ENCODE data around the gene USP49. TPM values are rescaled to one million over a fixed set of nuclear protein-coding genes. Genes with fewer than 3 reads are reported as not detected.

Gene USP49
- total and polyA plus RNA-seq, 2 of the 13 experiments (the other 11 are each of a cell fraction or from before 2014, with no cell fraction given): 2.9 to 4.3 TPM

DNA sequence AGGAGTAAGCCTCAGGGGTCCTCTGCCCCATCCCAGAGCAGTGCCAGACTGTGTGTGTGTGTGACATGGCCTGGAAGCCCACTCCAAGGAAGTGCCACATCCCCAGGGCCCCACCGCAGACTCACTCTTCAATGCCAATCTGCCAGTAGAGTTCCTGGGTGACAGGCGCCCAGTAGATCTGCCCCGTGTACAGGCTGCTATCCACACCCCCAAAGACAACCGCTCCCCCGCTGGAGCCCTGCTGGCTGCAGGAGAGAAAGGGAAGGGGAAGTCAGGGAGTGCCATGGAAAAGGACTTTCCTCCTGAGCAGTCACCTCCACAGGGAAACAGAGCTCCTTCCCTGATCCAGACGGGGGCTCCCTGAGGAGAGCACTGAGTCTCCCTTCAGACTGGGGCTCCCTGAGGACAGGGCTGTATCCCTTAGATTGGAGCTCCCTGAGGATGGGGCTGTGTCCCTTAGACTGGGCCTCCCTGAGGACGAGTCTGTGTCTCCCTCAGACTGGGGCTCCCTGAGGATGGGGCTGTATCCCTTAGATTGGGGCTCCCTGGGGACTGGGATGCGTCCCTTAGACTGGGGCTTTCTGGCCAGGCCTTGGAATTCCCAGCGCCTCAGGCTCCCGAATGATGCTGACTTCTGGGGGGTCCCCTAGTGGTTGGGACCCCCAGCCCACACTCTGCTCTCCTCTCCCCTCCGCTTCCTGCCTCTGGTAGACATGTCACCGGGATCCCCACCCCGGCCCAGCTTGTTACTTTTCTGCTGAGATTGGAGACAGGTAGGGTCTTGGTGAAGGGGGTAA is 154.6 kb downstream of the USP49 start:
- WGBS (ENCODE audit: low lambda C conversion rate): 92% methylated on average over 11 of the region's 13 CpGs
- peak overlapping the region; percentile 45 for H3K9ac ChIP-seq (ENCODE audit: insufficient read depth, low read depth, low read length)
- TF ChIP-seq, protein P1, sequence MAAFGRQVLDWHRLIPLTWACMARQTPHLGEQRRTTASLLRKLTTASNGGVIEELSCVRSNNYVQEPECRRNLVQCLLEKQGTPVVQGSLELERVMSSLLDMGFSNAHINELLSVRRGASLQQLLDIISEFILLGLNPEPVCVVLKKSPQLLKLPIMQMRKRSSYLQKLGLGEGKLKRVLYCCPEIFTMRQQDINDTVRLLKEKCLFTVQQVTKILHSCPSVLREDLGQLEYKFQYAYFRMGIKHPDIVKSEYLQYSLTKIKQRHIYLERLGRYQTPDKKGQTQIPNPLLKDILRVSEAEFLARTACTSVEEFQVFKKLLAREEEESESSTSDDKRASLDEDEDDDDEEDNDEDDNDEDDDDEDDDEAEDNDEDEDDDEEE (CRISPR knock-in tag; IDR thresholded peaks at IDR 0.05): 0 out of 2 replicates have a peak, but pooled peaks have one; percentile 17
- TF ChIP-seq CHD2 (IDR thresholded peaks at IDR 0.05; ENCODE audit: low read depth, low read length) (no peak), KAT8 (CRISPR knock-in tag; IDR thresholded peaks at IDR 0.05) (no peak), SPEN (CRISPR knock-in tag; IDR thresholded peaks at IDR 0.05; ENCODE audit: low read depth) (0 out of 2 replicates have a peak, but pooled peaks have one; percentile 23), PRMT3 (CRISPR knock-in tag; IDR thresholded peaks at IDR 0.05; ENCODE audit: borderline replicate concordance, low read depth) (no peak), TOE1 (CRISPR knock-in tag; IDR thresholded peaks at IDR 0.05) (no peak), PAX8 (CRISPR knock-in tag; IDR thresholded peaks at IDR 0.05; ENCODE audit: borderline replicate concordance) (no peak), ZNF496 (CRISPR knock-in tag; IDR thresholded peaks at IDR 0.05; ENCODE audit: insufficient replicate concordance) (no peak), U2AF1 (optimal IDR thresholded peaks at IDR 0.05; ENCODE audit: low read depth, low read length) (no peak), ZNF782 (CRISPR knock-in tag; IDR thresholded peaks at IDR 0.05; ENCODE audit: borderline replicate concordance) (no peak), JUN (CRISPR knock-in tag; IDR thresholded peaks at IDR 0.05) (peak; percentile 22; the same call in 1 of the 2 replicates)
- TF ChIP-seq, protein P2, sequence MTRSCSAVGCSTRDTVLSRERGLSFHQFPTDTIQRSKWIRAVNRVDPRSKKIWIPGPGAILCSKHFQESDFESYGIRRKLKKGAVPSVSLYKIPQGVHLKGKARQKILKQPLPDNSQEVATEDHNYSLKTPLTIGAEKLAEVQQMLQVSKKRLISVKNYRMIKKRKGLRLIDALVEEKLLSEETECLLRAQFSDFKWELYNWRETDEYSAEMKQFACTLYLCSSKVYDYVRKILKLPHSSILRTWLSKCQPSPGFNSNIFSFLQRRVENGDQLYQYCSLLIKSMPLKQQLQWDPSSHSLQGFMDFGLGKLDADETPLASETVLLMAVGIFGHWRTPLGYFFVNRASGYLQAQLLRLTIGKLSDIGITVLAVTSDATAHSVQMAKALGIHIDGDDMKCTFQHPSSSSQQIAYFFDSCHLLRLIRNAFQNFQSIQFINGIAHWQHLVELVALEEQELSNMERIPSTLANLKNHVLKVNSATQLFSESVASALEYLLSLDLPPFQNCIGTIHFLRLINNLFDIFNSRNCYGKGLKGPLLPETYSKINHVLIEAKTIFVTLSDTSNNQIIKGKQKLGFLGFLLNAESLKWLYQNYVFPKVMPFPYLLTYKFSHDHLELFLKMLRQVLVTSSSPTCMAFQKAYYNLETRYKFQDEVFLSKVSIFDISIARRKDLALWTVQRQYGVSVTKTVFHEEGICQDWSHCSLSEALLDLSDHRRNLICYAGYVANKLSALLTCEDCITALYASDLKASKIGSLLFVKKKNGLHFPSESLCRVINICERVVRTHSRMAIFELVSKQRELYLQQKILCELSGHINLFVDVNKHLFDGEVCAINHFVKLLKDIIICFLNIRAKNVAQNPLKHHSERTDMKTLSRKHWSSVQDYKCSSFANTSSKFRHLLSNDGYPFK (CRISPR knock-in tag; IDR thresholded peaks at IDR 0.05; ENCODE audit: borderline replicate concordance): 0 out of 2 replicates have a peak, but pooled peaks have one; percentile 28
- TF ChIP-seq, protein P3, sequence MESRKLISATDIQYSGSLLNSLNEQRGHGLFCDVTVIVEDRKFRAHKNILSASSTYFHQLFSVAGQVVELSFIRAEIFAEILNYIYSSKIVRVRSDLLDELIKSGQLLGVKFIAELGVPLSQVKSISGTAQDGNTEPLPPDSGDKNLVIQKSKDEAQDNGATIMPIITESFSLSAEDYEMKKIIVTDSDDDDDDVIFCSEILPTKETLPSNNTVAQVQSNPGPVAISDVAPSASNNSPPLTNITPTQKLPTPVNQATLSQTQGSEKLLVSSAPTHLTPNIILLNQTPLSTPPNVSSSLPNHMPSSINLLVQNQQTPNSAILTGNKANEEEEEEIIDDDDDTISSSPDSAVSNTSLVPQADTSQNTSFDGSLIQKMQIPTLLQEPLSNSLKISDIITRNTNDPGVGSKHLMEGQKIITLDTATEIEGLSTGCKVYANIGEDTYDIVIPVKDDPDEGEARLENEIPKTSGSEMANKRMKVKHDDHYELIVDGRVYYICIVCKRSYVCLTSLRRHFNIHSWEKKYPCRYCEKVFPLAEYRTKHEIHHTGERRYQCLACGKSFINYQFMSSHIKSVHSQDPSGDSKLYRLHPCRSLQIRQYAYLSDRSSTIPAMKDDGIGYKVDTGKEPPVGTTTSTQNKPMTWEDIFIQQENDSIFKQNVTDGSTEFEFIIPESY (CRISPR knock-in tag; IDR thresholded peaks at IDR 0.05): 0 out of 2 replicates have a peak, but pooled peaks have one; percentile 18
- TF ChIP-seq, protein P4, sequence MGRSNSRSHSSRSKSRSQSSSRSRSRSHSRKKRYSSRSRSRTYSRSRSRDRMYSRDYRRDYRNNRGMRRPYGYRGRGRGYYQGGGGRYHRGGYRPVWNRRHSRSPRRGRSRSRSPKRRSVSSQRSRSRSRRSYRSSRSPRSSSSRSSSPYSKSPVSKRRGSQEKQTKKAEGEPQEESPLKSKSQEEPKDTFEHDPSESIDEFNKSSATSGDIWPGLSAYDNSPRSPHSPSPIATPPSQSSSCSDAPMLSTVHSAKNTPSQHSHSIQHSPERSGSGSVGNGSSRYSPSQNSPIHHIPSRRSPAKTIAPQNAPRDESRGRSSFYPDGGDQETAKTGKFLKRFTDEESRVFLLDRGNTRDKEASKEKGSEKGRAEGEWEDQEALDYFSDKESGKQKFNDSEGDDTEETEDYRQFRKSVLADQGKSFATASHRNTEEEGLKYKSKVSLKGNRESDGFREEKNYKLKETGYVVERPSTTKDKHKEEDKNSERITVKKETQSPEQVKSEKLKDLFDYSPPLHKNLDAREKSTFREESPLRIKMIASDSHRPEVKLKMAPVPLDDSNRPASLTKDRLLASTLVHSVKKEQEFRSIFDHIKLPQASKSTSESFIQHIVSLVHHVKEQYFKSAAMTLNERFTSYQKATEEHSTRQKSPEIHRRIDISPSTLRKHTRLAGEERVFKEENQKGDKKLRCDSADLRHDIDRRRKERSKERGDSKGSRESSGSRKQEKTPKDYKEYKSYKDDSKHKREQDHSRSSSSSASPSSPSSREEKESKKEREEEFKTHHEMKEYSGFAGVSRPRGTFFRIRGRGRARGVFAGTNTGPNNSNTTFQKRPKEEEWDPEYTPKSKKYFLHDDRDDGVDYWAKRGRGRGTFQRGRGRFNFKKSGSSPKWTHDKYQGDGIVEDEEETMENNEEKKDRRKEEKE (IDR thresholded peaks at IDR 0.05): no peak

More for the DNA sequence above, 154.6 kb downstream of the USP49 start:
- CTCF ChIA-PET (ENCODE audit: low intra/inter-chr PET ratio, low total read pairs): interaction anchor here (1.5 kb wide), 1 partner anchor 35 kb away, joined by 11 read pairs; no protein-coding TSS in a partner anchor
- H3K4me2 ChIP-seq (ENCODE audit: low read depth, low read length): peak overlapping the region; percentile 25
- in situ Hi-C loops (cut with HindIII; ENCODE audit: extremely low pct_ligation_motif_present, low pct_unique_long_range_greater_than_20kb) (no loop called here), intact Hi-C loops (cut with micrococcal nuclease; ENCODE audit: unreplicated experiment) (no loop called here)
- H4K20me1 ChIP-seq (ENCODE audit: insufficient read depth, low read length): no peaks in the 10 kb centered on the region
- H2AFZ ChIP-seq (ENCODE audit: low read length): no peak overlapping the region
- BruUV-seq (replicated peaks): no TSS peak
- H3K27ac ChIP-seq (ENCODE audit: extremely low read length, insufficient read depth, low read length): peak overlapping the region; percentile 69
- peaks cover 97% of the 10 kb centered on the region for H3K4me1 ChIP-seq (ENCODE audit: insufficient read depth, low read length)
- POLR2A ChIA-PET: interaction anchor here (0.5 to 10.4 kb wide), 9 partner anchors 7 to 1007 kb away, joined by 4 to 112 read pairs (median 12); partner anchors contain the start of genes PGC and TOMM6
- no peaks in the 10 kb centered on the region for H3K27me3 ChIP-seq (ENCODE audit: control insufficient read depth in 1 of 2, insufficient read depth in 2 of 2, low read length in 2 of 2)
- ATAC-seq: no peak
- DNase-seq (ENCODE audit: low spot score): no peak
- no peak overlapping the region for H3K4me3 ChIP-seq (replicated peaks in 1 of 3; ENCODE audit: insufficient read depth in 1 of 3, low read depth in 2 of 3, low read length in 3 of 3)
- no peak for FAIRE-seq
- no peaks in the 10 kb centered on the region for H3K36me3 ChIP-seq (replicated peaks in 1 of 2; ENCODE audit: control insufficient read depth in 1 of 2, insufficient read depth in 2 of 2, low read length in 2 of 2)
- no peaks in the 10 kb centered on the region for H3K79me2 ChIP-seq (ENCODE audit: insufficient read depth, low read length)
- H3K9me3 ChIP-seq (ENCODE audit: low read length): no peaks in the 10 kb centered on the region
